Neutrophil (primary cell): ENCODE measurements around the gene SMAD6.

Experiments
- H3K27ac ChIP-seq: fragments of 200-600 bp; sonication (generic); 2 replicates; pipeline ENCODE4 v1.5.1; 2016; ENCODE audit warnings: mild to moderate bottlenecking, moderate library complexity
- H3K27me3 ChIP-seq: fragments of 200-600 bp; sonication (generic); 2 replicates; pipeline ENCODE4 v1.6.0; 2016; ENCODE audit warnings: mild to moderate bottlenecking
- H3K36me3 ChIP-seq: fragments of 200-600 bp; sonication (generic); 2 replicates; pipeline ENCODE4 v1.5.1; 2017
- H3K4me1 ChIP-seq, 2 experiments: fragments of 200-600 bp in 1 of 2; sonication (generic) in 1 of 2; 1 replicate in 1 of 2; 2 replicates in 1 of 2; pipeline versions ENCODE4 v1.5.1 to v1.6.1; 2013 to 2016; ENCODE audit warnings: low read depth in 1 of 2, low read length in 1 of 2, mild to moderate bottlenecking in 1 of 2, moderate library complexity in 1 of 2; ENCODE audit not compliant: control insufficient read depth in 1 of 2, insufficient read depth in 1 of 2
- H3K4me3 ChIP-seq, 2 experiments: fragments of 200-600 bp in 1 of 2; sonication (generic) in 1 of 2; 1 replicate in 1 of 2; 2 replicates in 1 of 2; pipeline ENCODE4 v1.5.1; 2013 to 2016; ENCODE audit warnings: low read depth in 1 of 2, low read length in 1 of 2, mild to moderate bottlenecking in 1 of 2, moderate library complexity in 1 of 2
- H3K9me3 ChIP-seq: fragments of 200-600 bp; sonication (generic); 2 replicates; pipeline ENCODE4 v1.5.1; 2016
- CTCF ChIP-seq: fragments of 200-600 bp; sonication (generic); IDR thresholded peaks from 2 replicates; pipeline ENCODE4 v1.5.1; 2016; ENCODE audit warnings: antibody characterized with exemption

The SMAD6 gene

GRCh38 chr15:66675446-66675845 lies 26.6 kb upstream of the SMAD6 start:
- H3K36me3 ChIP-seq = no peaks in the 10 kb centered on the region
- peak overlapping the region; percentile 9 for H3K27ac ChIP-seq
- no peak for TF ChIP-seq CTCF
- no peak overlapping the region for H3K4me3 ChIP-seq
- no peaks in the 10 kb centered on the region for H3K27me3 ChIP-seq
- H3K9me3 ChIP-seq = no peaks in the 10 kb centered on the region
- H3K4me1 ChIP-seq = peaks cover 20 to 47% of the 10 kb centered on the region in 2 experiments

- H3K4me3 ChIP-seq = no peak overlapping the region
- H3K27me3 ChIP-seq = no peaks in the 10 kb centered on the region
- no peak overlapping the region for H3K27ac ChIP-seq
- no peak for TF ChIP-seq CTCF
- H3K9me3 ChIP-seq = no peaks in the 10 kb centered on the region
- H3K4me1 ChIP-seq = peaks cover 20 to 47% of the 10 kb centered on the region in 2 experiments
- H3K36me3 ChIP-seq = no peaks in the 10 kb centered on the region
Measured at GRCh38 chr15:66677336-66677735, 24.7 kb upstream of the SMAD6 start.

GRCh38 chr15:66679061-66679656 lies 22.9 kb upstream of the SMAD6 start:
- no peak overlapping the region for H3K27ac ChIP-seq
- H3K36me3 ChIP-seq = no peaks in the 10 kb centered on the region
- peaks cover 12 to 35% of the 10 kb centered on the region in 2 experiments for H3K4me1 ChIP-seq
- H3K9me3 ChIP-seq = no peaks in the 10 kb centered on the region
- H3K4me3 ChIP-seq = no peak overlapping the region
- H3K27me3 ChIP-seq = no peaks in the 10 kb centered on the region
- TF ChIP-seq CTCF = no peak

- H3K4me3 ChIP-seq = no peak overlapping the region
- peaks cover 12 to 30% of the 10 kb centered on the region in 2 experiments for H3K4me1 ChIP-seq
- no peaks in the 10 kb centered on the region for H3K36me3 ChIP-seq
- no peaks in the 10 kb centered on the region for H3K9me3 ChIP-seq
- TF ChIP-seq CTCF = no peak
- H3K27ac ChIP-seq = no peak overlapping the region
- no peaks in the 10 kb centered on the region for H3K27me3 ChIP-seq
Measured at GRCh38 chr15:66679657-66680108, 22.4 kb upstream of the SMAD6 start.

- no peak overlapping the region for H3K4me3 ChIP-seq
- H3K27me3 ChIP-seq = no peaks in the 10 kb centered on the region
- no peak for TF ChIP-seq CTCF
- no peaks in the 10 kb centered on the region for H3K36me3 ChIP-seq
- H3K4me1 ChIP-seq = peaks cover 12 to 22% of the 10 kb centered on the region in 2 experiments
- no peak overlapping the region for H3K27ac ChIP-seq
- H3K9me3 ChIP-seq = no peaks in the 10 kb centered on the region
Measured at GRCh38 chr15:66680502-66680901, 21.5 kb upstream of the SMAD6 start.
